GM12878 (cell line): ENCODE data around the gene RMND1.
A peak's percentile ranks its signal among the peaks of the same experiment; 100 is the strongest.

Experiments
- CEBPB ChIP-seq, 2 experiments: fragments of 150-350 bp in 1 of 2; IDR thresholded peaks; 2 replicates each; pipeline ENCODE4 v1.6.1; 2012 to 2014; ENCODE audit warnings: low read depth in 2 of 2, low read length in 2 of 2, borderline replicate concordance in 1 of 2, inconsistent platforms in 1 of 2
- EP300 ChIP-seq, 2 experiments: fragments of 150-350 bp in 1 of 2; IDR thresholded peaks; 2 replicates each; pipeline ENCODE4 v1.6.1; 2011 to 2012; ENCODE audit warnings: low read depth in 2 of 2, low read length in 2 of 2, borderline replicate concordance in 1 of 2, improper control_type of control experiment in 1 of 2, inconsistent platforms in 1 of 2; ENCODE audit not compliant: control insufficient read depth in 1 of 2
- HDGF ChIP-seq: fragments of 450-650 bp; IDR thresholded peaks from 2 replicates; pipeline ENCODE4 v1.6.1; 2016; ENCODE audit warnings: antibody characterized with exemption
- NBN ChIP-seq: fragments of 450-650 bp; IDR thresholded peaks from 2 replicates; pipeline ENCODE4 v1.6.1; 2016
- SMC3 ChIP-seq: IDR thresholded peaks from 2 replicates; pipeline ENCODE4 v1.6.1; 2011; ENCODE audit warnings: low read length, improper control_type of control experiment, borderline replicate concordance
- TF ChIP-seq, protein P1 (sequence below): IDR thresholded peaks from 2 replicates; pipeline ENCODE4 v1.6.1; 2012; ENCODE audit warnings: low read depth, low read length, improper control_type of control experiment
- TF ChIP-seq, protein P2 (sequence below), 3 experiments: IDR thresholded peaks in 2 of 3; conservative IDR thresholded peaks in 1 of 3; 2 replicates each; pipeline ENCODE4 v1.5.1; 2011; ENCODE audit warnings: low read depth in 3 of 3, low read length in 3 of 3, mild to moderate bottlenecking in 3 of 3, control low read depth in 2 of 3, moderate library complexity in 2 of 3, inconsistent platforms in 1 of 3, mixed read lengths in 1 of 3; ENCODE audit not compliant: control insufficient read depth in 2 of 3, insufficient read depth in 1 of 3; ENCODE audit errors: extremely low read depth in 1 of 3

DNA sequence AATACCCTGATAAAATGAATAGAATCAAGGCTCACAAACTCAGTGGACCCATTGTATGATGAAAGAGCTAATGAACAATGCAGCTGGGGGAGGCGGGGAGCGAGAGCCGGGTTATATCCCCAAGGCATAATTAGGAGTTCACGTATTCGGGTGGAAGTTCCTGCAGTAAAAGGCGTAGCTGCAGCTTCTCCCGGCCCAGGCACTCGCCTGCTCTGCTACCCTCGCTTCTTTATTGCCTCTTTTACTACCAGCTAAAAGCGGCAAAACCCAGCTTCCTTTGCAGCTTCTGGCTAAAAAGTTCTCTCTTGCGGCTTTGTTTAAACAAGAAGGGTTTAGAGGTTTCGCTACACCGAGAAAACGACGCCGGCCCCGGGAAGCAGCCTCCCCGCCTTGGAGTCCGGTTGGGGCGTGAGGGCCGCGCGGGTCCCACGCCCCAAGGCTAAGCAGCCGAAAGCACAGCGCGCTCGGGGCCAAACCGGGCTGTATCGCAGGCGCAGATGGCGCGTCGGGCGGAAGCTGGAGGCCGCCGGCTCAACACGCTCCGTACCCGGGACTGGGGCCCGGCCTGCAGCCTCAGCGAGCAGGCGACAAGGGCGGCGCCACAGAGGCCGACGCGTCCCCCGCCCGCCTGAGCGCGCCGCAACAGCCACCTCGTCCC lies 62.2 kb downstream of the RMND1 start:
- TF ChIP-seq, protein P1, sequence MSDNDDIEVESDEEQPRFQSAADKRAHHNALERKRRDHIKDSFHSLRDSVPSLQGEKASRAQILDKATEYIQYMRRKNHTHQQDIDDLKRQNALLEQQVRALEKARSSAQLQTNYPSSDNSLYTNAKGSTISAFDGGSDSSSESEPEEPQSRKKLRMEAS = no peak
- TF ChIP-seq CEBPB (IDR thresholded peaks at IDR 0.05; ENCODE audit: borderline replicate concordance in 1 of 2, low read depth in 2 of 2, low read length in 2 of 2) (no peak), NBN (peak; percentile 57), HDGF (no peak), SMC3 (no peak), EP300 (IDR thresholded peaks at IDR 0.05; ENCODE audit: borderline replicate concordance in 1 of 2, control insufficient read depth in 1 of 2, low read depth in 2 of 2, low read length in 2 of 2) (no peak)
- TF ChIP-seq, protein P2, sequence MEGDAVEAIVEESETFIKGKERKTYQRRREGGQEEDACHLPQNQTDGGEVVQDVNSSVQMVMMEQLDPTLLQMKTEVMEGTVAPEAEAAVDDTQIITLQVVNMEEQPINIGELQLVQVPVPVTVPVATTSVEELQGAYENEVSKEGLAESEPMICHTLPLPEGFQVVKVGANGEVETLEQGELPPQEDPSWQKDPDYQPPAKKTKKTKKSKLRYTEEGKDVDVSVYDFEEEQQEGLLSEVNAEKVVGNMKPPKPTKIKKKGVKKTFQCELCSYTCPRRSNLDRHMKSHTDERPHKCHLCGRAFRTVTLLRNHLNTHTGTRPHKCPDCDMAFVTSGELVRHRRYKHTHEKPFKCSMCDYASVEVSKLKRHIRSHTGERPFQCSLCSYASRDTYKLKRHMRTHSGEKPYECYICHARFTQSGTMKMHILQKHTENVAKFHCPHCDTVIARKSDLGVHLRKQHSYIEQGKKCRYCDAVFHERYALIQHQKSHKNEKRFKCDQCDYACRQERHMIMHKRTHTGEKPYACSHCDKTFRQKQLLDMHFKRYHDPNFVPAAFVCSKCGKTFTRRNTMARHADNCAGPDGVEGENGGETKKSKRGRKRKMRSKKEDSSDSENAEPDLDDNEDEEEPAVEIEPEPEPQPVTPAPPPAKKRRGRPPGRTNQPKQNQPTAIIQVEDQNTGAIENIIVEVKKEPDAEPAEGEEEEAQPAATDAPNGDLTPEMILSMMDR (IDR thresholded peaks at IDR 0.05 in 2 of 3, conservative IDR thresholded peaks at IDR 0.05 in 1 of 3; ENCODE audit: control insufficient read depth in 2 of 3, extremely low read depth in 1 of 3, insufficient read depth in 1 of 3, low read depth in 3 of 3, low read length in 3 of 3) = no peak
